Neutrophil (primary cell): Measurements from ENCODE around the gene ITGA1.

Source experiments
- H3K27ac ChIP-seq: fragments of 200-600 bp; sonication (generic); 2 replicates; pipeline ENCODE4 v1.5.1; 2016; ENCODE audit warnings: mild to moderate bottlenecking, moderate library complexity
- H3K27me3 ChIP-seq: fragments of 200-600 bp; sonication (generic); 2 replicates; pipeline ENCODE4 v1.6.0; 2016; ENCODE audit warnings: mild to moderate bottlenecking
- H3K36me3 ChIP-seq: fragments of 200-600 bp; sonication (generic); 2 replicates; pipeline ENCODE4 v1.5.1; 2017
- H3K4me1 ChIP-seq, 2 experiments: fragments of 200-600 bp in 1 of 2; sonication (generic) in 1 of 2; 1 replicate in 1 of 2; 2 replicates in 1 of 2; pipeline versions ENCODE4 v1.5.1 to v1.6.1; 2013 to 2016; ENCODE audit warnings: low read depth in 1 of 2, low read length in 1 of 2, mild to moderate bottlenecking in 1 of 2, moderate library complexity in 1 of 2; ENCODE audit not compliant: control insufficient read depth in 1 of 2, insufficient read depth in 1 of 2
- H3K4me3 ChIP-seq, 2 experiments: fragments of 200-600 bp in 1 of 2; sonication (generic) in 1 of 2; 1 replicate in 1 of 2; 2 replicates in 1 of 2; pipeline ENCODE4 v1.5.1; 2013 to 2016; ENCODE audit warnings: low read depth in 1 of 2, low read length in 1 of 2, mild to moderate bottlenecking in 1 of 2, moderate library complexity in 1 of 2
- H3K9me3 ChIP-seq: fragments of 200-600 bp; sonication (generic); 2 replicates; pipeline ENCODE4 v1.5.1; 2016
- TF ChIP-seq, protein P1 (sequence below): fragments of 200-600 bp; sonication (generic); IDR thresholded peaks from 2 replicates; pipeline ENCODE4 v1.5.1; 2016; ENCODE audit warnings: antibody characterized with exemption

ITGA1 gene

DNA sequence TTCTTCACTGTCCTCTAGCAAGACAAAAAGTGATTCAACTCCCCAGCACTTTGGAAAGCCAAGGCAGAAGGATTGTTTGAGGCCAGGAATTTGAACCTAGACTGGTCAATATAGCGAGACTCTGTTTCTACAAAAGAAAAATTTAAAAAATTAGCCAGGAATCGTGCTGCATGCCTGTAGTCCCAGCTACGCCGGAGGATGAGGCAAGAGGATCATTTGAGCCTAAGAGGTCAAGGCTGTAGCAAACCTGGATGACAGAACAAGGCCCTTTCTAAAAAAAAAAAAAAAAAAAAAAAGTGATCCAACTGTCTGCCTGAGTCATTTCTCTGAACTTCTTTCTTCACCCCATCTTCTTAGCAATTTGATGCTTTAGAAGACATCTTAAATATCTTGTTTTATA lies 213.8 kb downstream of the ITGA1 start:
- Histone ChIP-seq H3K36me3 (no peaks in the 10 kb centered on the region), H3K4me3 (no peak overlapping the region), H3K27ac (no peak overlapping the region), H3K4me1 (no peaks in the 10 kb centered on the region), H3K27me3 (no peaks in the 10 kb centered on the region), H3K9me3 (no peaks in the 10 kb centered on the region)
- TF ChIP-seq, protein P1, sequence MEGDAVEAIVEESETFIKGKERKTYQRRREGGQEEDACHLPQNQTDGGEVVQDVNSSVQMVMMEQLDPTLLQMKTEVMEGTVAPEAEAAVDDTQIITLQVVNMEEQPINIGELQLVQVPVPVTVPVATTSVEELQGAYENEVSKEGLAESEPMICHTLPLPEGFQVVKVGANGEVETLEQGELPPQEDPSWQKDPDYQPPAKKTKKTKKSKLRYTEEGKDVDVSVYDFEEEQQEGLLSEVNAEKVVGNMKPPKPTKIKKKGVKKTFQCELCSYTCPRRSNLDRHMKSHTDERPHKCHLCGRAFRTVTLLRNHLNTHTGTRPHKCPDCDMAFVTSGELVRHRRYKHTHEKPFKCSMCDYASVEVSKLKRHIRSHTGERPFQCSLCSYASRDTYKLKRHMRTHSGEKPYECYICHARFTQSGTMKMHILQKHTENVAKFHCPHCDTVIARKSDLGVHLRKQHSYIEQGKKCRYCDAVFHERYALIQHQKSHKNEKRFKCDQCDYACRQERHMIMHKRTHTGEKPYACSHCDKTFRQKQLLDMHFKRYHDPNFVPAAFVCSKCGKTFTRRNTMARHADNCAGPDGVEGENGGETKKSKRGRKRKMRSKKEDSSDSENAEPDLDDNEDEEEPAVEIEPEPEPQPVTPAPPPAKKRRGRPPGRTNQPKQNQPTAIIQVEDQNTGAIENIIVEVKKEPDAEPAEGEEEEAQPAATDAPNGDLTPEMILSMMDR, result no peak

GRCh38 chr5:53002491-53002890 lies 214.8 kb downstream of the ITGA1 start:
- no peaks in the 10 kb centered on the region for H3K27me3 ChIP-seq
- H3K4me1 ChIP-seq, result no peaks in the 10 kb centered on the region
- no peak overlapping the region for H3K27ac ChIP-seq
- H3K9me3 ChIP-seq, result no peaks in the 10 kb centered on the region
- no peaks in the 10 kb centered on the region for H3K36me3 ChIP-seq
- H3K4me3 ChIP-seq, result no peak overlapping the region
- TF ChIP-seq, protein P1, result no peak

DNA sequence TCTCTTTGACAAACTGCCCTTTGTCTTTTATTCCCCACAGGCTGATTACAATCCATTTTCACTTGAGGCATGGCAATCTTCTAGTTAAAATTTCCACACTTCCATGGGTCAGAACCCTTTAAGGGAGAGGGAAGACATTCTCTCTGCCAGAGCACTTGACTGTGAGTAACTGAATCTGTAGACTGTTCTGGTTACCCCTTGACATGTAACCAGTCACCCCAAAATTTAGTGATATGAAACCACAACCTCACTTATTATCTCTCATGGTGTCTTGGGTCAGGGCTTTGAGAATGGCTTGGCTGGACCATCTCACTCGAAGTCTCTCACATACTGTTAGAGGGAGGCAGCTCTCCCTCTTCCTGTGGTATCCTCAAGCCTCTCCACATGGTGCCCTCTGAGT lies 215.4 kb downstream of the ITGA1 start:
- no peaks in the 10 kb centered on the region for H3K9me3 ChIP-seq
- H3K27ac ChIP-seq, result no peak overlapping the region
- no peak overlapping the region for H3K4me3 ChIP-seq
- no peaks in the 10 kb centered on the region for H3K4me1 ChIP-seq
- H3K36me3 ChIP-seq, result no peaks in the 10 kb centered on the region
- H3K27me3 ChIP-seq, result no peaks in the 10 kb centered on the region
- TF ChIP-seq, protein P1, result no peak

DNA sequence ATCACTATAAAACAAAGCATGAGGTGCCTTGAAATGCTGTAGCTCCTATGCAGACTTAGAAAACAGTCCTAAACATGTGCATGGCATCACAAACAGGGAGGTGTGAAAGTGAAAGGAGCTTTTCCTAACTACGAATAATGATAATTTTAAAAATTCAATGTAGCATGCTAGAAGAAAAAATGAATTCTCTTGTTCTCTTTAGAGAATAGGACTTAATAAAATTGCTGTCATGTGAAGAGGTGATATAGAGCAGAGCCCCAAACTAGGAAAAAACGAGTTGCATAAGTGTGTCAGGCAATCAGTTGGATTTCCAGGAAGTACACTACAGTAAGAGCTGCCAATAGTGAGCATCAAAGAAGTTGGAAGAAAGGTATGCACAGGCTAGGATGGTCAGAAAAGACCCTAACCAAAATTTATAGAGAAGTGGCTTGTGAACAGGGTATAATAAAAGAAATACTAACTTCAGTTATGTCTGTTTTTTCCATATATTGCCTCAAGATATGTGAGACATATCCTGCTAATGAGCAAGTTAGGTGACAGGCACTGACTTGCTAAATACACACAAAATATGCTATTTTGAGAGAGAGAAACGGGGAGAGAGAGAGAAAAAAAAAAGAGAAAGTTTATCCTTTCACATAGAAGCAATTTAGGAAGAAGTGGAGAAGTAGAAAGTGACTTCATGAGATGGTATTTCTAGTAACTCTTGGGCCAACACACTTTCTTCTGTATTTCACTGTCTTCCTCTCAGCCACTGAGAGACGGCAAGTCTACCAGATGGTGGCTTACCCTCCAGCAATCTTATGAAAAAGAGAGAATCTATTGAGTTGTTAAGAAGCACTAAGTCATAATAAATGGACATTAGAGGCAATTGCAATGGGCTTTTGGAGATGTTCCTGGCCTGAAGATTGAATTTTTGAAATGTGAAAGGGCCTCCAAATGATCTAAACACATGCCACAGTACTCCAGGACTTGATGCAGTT lies 219.5 kb downstream of the ITGA1 start:
- H3K36me3 ChIP-seq, result no peaks in the 10 kb centered on the region
- H3K4me1 ChIP-seq, result no peaks in the 10 kb centered on the region
- H3K4me3 ChIP-seq, result no peak overlapping the region
- no peak overlapping the region for H3K27ac ChIP-seq
- H3K9me3 ChIP-seq, result no peaks in the 10 kb centered on the region
- TF ChIP-seq, protein P1, result no peak
- H3K27me3 ChIP-seq, result no peaks in the 10 kb centered on the region

GRCh38 chr5:53008751-53009150 lies 221.0 kb downstream of the ITGA1 start:
- H3K4me3 ChIP-seq, result no peak overlapping the region
- TF ChIP-seq, protein P1, result no peak
- H3K4me1 ChIP-seq, result no peaks in the 10 kb centered on the region
- H3K9me3 ChIP-seq, result no peaks in the 10 kb centered on the region
- no peak overlapping the region for H3K27ac ChIP-seq
- H3K36me3 ChIP-seq, result no peaks in the 10 kb centered on the region
- no peaks in the 10 kb centered on the region for H3K27me3 ChIP-seq
